Ishikawa (cell line): ENCODE measurements around the gene GRIN2A.

ENCODE experiments used
- CEBPB ChIP-seq: IDR thresholded peaks from 2 replicates; pipeline ENCODE4 v1.6.1; 2012
- CREB1 ChIP-seq: IDR thresholded peaks from 2 replicates; pipeline ENCODE4 v1.6.1; 2012; ENCODE audit warnings: low read depth
- EGR1 ChIP-seq: IDR thresholded peaks from 2 replicates; pipeline ENCODE4 v1.6.1; 2012
- EP300 ChIP-seq: IDR thresholded peaks from 2 replicates; pipeline ENCODE4 v1.6.1; 2012; ENCODE audit warnings: borderline replicate concordance
- FOXM1 ChIP-seq: IDR thresholded peaks from 2 replicates; pipeline ENCODE4 v1.6.1; 2012; ENCODE audit warnings: low read depth, borderline replicate concordance
- TAF1 ChIP-seq: IDR thresholded peaks from 2 replicates; pipeline ENCODE4 v1.6.1; 2012; ENCODE audit warnings: low read depth, mild to moderate bottlenecking
- TEAD4 ChIP-seq: IDR thresholded peaks from 2 replicates; pipeline ENCODE4 v1.6.1; 2012
- YY1 ChIP-seq: IDR thresholded peaks from 2 replicates; pipeline ENCODE4 v1.6.1; 2012; ENCODE audit warnings: low read depth
- ZBTB7A ChIP-seq: IDR thresholded peaks from 2 replicates; pipeline ENCODE4 v1.6.1; 2012; ENCODE audit warnings: low read depth
- TF ChIP-seq, protein P1 (sequence below): IDR thresholded peaks from 2 replicates; pipeline ENCODE4 v1.6.1; 2012; ENCODE audit warnings: low read depth, mild to moderate bottlenecking
- TF ChIP-seq, protein P2 (sequence below): IDR thresholded peaks from 2 replicates; pipeline ENCODE4 v1.6.1; 2012

DNA sequence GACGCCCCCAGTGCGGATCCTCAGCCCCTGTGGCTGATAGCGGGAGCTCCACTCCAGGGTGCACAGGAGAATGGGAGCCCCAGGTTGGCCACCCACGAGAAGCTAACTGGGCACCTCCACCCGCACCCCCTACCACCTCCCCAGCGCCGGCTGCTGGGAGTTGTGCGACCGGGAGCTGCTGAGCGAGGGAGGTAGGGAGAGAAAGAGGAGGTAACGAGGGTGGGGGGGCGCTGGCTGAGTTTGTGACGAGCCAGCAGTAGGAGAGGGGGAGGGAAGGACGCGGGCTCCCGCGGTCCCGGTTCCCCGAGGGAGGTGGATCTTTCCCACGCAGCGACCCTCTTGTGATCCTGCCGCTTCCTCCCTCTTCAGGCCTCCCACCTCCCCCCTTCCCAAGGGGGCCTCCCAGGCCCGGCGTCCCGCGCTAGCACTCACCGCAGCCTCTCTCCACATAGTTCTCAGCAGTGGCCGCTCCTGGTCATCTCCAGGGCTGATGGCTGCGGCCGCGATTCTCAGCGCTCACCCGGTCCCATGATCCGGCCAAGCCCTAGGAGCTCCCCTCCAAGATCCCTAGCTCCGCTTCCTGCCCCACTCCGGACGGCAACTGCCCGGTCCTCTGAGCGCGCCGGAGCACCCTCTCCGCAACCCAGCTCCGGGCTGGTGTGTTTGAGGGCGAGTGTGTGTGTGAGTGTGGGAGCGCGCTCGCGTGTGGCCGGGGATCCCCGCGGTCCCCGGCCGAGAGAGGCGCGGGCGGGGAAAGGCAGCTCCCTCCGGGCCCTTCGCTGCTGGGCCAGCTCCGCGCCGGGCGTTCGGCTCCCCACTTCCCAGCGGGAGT, at the start of gene GRIN2A:
- TF ChIP-seq, protein P1, sequence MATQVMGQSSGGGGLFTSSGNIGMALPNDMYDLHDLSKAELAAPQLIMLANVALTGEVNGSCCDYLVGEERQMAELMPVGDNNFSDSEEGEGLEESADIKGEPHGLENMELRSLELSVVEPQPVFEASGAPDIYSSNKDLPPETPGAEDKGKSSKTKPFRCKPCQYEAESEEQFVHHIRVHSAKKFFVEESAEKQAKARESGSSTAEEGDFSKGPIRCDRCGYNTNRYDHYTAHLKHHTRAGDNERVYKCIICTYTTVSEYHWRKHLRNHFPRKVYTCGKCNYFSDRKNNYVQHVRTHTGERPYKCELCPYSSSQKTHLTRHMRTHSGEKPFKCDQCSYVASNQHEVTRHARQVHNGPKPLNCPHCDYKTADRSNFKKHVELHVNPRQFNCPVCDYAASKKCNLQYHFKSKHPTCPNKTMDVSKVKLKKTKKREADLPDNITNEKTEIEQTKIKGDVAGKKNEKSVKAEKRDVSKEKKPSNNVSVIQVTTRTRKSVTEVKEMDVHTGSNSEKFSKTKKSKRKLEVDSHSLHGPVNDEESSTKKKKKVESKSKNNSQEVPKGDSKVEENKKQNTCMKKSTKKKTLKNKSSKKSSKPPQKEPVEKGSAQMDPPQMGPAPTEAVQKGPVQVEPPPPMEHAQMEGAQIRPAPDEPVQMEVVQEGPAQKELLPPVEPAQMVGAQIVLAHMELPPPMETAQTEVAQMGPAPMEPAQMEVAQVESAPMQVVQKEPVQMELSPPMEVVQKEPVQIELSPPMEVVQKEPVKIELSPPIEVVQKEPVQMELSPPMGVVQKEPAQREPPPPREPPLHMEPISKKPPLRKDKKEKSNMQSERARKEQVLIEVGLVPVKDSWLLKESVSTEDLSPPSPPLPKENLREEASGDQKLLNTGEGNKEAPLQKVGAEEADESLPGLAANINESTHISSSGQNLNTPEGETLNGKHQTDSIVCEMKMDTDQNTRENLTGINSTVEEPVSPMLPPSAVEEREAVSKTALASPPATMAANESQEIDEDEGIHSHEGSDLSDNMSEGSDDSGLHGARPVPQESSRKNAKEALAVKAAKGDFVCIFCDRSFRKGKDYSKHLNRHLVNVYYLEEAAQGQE, result no peak
- TF ChIP-seq CEBPB (no peak), TEAD4 (no peak), FOXM1 (no peak), CREB1 (no peak), EGR1 (no peak), EP300 (no peak), TAF1 (no peak), YY1 (no peak), ZBTB7A (no peak)
- TF ChIP-seq, protein P2, sequence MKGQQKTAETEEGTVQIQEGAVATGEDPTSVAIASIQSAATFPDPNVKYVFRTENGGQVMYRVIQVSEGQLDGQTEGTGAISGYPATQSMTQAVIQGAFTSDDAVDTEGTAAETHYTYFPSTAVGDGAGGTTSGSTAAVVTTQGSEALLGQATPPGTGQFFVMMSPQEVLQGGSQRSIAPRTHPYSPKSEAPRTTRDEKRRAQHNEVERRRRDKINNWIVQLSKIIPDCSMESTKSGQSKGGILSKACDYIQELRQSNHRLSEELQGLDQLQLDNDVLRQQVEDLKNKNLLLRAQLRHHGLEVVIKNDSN, result no peak
